NCI-H2196 (cell line): ENCODE measurements around the gene CCSER1.
"Not testable (repeated sequence)": the region's sequence is repeated elsewhere in the genome, so short reads cannot be mapped to it uniquely, and the experiment has no call there.

ENCODE experiments used
- DNase-seq: peaks from one replicate; lab custom pipeline; 2025; ENCODE audit not compliant: unreplicated experiment; lab: John Stamatoyannopoulos, UW

The CCSER1 gene

DNA sequence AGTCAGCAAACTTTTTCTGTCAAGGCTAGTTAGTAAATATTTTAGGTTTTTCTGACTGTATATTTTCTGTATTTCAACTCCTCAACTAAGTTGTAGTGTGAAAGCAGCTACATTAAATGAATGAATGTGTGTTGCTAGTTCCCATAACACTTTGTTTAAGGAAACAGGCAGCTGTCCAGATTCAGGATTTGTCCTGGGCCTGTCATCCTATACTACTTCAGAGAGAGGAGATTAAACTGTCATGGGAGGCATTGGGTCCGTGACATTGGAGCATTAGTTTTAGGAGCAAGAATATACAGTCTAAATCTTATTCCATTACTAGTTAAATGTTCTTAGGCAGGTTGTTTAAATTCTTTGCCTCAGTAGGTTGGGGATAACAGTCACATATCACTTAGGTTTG is 516.0 kb downstream of the CCSER1 start:
- no peak for DNase-seq

DNA sequence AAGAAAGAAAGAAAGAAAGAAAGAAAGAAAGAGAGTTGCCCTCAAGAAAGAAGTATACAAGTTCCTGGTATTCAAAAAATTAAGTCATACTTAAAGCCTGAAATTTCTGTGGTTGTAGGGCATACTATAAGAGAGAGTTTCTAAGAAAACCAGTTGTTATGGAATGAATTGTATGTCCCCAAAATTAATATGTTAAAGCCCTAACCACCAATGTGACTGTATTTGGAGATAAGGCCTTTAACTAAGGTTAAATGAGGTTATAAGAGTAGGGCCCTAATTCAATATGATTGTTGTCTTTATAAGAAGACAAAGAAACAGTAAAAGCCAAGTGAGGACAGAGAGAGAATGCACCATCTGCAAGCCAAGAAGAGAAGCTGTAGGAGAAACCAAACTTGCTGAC is 521.1 kb downstream of the CCSER1 start:
- no peak for DNase-seq

DNA sequence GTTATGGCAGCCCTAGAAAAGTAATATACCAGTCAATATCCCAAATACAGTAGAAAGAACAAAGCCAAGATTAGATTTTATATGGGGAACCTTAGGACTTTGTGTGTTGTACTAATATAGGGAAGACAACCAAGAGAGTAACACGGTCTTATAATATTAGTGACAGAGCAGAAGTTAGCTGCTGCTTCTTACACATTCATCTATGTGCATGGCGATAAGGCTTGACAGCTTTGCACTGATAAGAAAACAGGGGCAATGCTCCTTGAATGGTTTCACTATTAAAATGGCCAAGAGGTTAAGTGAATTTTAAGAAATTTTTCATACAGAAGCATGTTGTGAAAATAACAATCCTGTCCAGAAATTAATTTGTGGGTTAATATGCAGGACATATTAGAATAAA is 521.6 kb downstream of the CCSER1 start:
- DNase-seq: no peak

DNA sequence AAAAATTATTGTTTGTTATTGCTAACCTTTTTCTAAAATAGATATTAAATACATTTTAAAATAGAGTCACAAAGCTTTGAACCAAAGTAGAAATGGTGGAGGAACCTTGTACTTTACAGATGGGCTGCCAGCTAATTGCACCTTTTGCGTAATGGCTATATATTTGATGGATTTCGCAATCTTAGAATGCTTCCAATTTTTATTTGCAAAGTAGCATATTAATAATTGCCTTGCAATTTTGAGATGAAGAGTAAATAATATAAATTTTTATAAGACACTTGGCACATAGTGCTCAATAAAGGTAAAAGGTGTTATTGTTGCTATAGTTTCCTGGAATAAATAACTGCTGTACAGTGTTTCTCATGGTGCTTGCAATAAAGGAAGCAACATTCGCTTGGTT is 533.5 kb downstream of the CCSER1 start:
- no peak for DNase-seq

DNA sequence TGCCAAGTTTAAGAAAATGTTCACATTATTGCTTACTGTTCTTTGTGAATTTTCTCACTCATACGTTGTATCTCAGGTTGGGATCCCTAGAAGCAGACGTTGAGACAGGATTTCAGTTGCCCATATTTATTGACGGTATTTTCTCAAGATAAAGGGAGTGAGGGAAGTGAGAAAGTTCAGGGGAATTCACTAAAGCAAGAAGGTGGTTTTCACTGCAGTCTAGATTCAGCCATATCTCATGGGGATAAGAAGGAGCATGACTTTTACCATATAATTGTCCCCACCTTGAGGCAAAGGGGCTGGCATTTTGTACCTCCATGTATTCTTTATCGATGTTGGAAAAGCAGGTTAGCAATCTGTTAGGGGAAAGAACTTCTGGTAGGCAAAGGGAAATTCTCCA is 543.0 kb downstream of the CCSER1 start:
- DNase-seq: no peak

DNA sequence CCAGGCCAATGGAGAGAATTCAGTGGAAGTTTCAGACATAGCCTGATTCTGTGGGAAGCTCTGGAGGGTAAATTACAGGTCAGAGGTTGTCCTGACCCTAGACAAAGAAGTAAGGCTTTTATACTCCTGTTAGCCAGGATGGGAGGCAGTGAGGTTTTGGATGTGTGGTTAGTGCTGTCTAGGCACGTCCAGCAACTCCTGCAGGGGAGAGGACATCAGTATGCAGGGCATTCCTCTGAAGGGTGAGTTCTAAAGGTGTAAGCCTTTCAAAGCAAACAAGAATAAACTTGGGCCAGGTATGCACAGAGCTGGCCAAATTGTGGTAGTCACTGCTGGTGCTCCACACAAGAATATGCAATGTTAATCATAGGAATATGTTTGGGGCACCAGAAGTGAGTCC is 562.5 kb downstream of the CCSER1 start:
- no peak for DNase-seq

DNA sequence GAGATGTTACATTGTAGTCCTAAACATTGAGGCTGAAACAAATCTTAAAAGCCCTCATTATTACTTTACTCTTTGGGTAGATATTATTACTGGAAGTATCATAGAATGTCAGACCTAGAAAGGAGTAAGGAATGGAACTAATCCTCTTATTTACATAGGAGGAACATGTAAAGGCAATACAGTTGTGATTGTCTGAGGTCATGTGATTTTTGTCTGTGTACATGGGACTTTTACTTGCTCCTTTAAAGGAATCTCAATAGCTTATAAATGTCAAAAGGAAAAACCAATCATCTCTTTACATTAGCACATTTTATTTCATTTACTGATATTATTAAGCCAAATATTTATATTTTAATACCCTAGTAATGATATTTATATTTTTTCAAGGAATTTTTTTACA is 568.2 kb downstream of the CCSER1 start:
- DNase-seq: no peak

DNA sequence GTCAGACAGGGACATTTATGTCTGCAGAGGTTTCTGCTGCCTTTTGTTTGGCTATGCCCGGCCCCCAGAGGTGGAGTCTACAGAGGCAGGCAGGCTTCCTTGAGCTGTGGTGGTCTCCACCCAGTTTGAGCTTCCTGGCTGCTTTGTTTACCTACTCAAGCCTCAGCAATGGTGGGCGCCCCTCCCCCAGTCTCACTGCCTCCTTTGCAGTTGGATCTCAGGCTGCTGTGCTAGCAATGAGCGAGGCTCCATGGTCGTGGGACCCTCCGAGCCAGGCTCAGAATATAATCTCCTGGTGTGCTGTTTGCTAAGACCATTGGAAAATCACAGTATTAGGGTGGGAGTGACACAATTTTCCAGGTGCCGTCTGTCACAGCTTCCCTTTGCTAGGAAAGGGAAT is 578.3 kb downstream of the CCSER1 start:
- DNase-seq: not testable (repeated sequence)

DNA sequence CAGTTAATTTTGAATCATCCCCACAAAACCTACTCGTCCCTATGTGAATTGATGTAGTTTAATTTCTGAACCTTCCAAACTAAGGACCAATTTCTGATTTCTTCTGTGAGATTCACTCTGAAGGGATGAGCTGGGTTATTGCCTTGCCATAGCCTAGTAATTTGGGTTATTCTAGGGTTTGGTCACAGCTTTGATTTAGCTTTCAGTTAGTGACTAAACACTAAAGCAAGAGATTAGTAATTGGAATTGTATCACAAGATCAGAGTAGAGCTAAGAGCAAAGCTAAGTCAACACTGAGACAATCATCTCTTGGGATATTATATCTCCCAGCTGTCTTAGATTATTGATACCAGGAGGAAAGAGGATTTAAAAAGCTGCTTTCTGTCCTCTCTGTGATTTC is 588.0 kb downstream of the CCSER1 start:
- DNase-seq: no peak

DNA sequence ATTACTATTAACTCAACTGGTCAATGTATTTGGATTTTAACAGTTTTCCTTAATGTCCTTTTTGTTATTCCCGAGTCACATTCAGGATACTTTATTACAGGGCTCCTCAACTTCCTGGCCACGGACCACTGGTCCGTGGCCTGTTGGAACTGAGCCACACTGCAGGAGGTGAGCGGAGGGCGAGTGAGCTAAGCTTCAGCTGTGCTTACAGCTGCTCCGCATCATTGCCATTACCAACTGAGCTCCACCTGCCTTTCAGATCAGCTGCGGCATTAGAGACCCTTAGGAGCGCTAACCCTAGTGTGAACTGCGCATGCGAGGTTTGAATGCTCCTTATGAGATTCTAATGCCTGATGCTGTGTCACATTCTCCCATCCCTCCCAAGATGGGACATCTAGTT is 591.7 kb downstream of the CCSER1 start:
- DNase-seq: no peak

DNA sequence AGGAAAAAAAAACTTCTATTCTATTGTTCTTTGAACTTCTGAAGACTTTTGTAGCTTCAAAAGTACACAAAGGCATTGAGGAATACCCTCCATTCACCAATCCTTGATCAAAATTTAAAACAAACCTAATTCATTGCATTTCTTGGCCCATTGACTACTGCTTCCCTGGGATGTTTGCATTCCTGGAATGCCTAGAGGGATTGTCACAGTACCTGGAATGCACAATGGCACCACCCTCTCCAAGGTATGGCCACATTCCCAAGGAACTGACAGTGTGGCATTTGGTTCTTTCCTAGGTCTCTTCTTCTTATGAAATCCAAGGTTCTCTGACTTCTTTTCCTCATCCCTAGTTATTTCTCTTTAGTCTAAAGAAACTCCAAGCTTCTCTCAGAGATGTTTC is 600.7 kb downstream of the CCSER1 start:
- no peak for DNase-seq

DNA sequence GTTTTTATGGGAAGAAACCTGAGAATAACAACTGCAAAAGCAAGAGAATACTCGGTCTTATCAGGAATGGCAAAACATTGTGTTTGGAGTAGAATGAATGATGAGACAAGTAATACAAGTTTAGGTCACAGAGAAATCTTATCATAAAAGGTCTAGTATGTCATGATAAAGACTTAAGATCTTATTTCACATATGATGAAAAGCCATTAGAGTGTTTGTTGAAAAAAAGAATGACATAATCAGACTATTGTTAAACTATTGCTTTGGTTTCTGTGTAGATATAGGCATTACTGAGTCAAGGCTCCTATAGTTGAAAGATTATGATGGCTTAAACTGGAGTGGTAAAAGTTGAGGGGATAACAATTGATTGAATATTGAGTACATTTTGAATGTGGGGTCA is 603.6 kb downstream of the CCSER1 start:
- DNase-seq: no peak

DNA sequence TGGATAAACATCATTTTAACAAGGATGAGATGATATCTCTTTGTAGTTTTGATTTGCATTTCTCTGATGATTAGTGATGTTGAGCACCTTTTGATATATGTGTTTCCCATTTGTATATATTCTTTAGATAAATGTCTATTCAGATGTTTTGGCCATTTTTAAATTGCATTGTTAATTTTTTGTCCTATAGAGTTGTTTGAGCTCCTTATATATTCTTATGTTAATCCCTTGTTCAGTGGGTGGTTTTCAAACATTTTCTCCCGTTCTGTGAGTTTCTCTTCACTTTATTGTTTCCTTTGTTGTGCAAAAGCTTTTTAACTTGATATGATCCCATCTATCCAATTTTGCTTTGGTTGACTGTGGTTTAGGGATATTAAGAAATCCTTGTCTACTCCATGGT is 606.0 kb downstream of the CCSER1 start:
- DNase-seq: no peak

DNA sequence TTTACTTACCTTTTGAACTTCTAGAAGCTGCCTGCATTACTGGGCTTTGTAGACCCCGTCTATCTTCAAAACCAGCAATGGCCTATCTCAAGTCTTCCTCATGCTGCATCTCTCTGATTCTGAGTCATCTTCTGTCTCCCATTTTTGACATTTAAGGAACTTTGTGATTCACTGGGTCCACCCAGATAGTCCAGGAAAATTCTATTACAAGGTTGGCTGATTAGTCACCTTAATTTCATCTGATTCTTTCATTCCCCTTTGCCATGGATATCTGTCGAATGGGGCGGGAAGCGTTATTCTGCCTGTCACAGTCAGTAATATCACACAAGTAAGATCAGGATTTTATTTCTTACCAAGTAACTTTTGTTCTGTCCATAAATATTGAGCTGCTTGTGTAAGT is 618.0 kb downstream of the CCSER1 start:
- DNase-seq: no peak

DNA sequence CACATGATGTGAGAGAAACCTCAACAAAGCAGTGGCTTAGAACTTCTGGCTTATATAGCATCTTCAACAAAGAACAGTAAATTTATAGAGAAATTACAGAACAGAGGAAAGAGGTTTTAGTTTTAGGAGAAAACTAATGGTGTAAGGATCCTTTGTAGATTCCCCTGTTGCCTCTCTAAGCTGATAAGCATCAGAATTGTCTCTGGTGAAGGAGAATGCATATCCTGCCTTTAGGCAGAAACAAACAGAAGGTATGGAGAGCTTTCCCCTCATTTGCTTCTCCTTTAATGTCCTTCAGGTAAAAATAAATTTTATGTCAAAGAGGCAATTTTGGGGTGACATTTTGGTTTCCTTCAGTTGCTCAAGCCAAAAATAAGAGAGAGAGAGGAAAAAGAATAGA is 625.9 kb downstream of the CCSER1 start:
- DNase-seq: no peak

DNA sequence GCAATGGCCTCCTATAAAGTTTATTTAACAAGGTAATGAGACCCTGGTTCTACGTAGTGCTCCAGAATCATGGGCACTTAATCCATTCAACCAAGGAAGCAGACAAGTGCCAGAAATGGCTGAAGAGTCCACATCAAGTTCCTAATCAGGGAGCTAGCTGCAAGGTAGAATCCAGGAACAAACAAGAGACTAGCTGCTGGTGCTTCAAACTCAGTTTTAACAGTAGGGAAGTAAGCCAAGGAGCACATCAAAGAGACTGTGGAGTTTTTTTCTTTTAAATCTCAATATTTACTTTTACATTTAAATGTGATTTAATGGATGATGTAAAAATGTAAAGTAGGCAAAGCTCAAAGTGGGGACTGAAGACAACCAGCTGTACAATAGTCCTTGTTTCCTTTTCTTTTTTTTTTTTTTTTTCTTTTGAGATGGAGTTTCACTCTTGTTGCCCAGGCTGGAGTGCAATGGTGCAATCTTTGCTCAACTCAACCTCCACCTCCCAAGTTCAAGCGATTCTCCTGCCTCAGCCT is 630.4 kb downstream of the CCSER1 start:
- DNase-seq: no peak

DNA sequence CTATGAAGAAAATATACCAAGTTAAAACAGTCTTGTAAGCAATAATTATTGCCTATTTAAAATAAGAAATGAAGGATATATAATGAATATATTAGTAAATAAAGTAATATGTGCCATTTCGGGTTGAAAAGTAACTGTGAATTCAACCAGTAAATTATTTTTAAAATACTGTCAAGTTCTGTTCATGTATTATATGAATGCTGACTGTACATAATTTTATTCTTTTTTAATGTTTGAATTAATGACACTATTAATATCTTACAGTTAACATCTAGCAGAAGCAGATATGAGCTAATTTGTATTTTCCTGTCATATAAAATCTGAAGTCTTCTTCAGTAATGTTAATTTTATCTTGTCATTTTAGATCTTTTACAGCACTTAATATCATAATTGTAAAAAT is 632.9 kb downstream of the CCSER1 start:
- no peak for DNase-seq

DNA sequence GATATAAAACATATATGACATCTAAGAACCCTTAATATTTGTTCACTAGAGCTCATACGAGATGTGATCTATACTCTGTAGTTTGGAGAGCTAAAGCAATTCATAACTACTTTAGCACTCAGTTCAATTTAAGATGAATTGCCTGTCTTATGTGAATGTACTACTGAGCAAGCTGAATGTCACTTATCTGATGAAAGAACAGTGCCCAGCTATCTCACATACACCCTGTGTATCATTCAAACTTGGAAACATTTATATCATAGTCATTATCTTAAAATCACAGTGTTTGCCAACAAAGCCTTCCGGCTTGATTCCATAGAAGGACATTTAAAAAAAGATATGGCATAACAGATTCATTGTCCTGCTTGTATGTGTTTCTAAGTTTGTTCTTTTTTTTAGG is 639.6 kb downstream of the CCSER1 start:
- DNase-seq: no peak

DNA sequence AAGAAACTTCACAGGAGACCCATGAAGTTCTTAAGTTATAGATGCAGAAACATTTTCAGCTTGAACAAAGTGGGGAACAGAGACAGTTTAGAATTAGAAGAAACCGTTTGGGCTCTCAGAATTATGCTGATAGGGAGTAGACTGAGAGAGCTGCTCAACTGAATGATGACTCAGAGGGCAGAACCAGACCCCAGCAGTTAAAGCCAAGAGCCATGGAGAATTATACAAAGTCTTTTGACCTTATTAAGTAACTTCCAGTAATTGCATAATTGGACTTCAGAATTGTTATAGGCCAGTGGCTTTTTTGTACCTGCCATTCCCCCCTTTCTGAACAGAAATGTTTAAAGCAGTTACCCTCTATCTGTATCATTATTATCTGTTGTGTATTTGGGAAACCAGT is 642.1 kb downstream of the CCSER1 start:
- DNase-seq: no peak

DNA sequence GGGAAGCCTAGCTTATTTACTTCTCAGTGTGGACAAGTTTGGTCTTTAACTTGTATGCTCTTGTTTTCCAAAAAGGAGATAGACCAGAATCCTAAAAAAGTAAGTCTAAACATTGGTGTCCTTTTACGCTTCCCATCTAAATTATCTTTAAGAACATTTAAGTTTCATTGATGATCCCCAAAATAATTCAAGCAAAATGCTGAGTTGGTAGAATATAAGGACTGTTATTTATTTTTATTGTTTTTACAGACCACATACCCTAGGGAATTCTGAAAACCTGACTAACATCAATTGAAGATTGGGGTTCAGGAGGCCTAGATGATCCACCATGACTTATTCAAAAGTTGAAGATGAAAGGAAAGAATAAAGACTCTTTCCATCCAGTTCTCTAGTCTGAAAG is 653.0 kb downstream of the CCSER1 start:
- DNase-seq: no peak

DNA sequence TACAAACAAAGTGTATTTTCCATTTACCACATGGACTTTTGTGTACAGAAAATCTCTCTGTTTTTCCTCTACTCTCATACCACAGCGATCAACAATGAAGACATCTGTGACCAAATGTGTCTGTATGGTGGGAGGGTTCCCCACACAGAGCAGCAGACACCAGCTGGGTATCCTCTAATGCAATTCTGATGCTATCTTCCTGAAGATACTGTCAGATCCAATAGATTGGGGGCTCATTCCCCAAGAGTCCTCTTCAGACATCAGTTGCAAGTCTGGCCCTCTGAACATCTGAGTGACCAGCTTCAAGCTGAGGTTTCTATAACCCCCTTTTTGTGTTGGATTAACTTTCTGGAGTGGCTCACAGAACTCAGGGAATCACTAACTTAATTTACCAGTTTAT is 659.4 kb downstream of the CCSER1 start:
- no peak for DNase-seq

DNA sequence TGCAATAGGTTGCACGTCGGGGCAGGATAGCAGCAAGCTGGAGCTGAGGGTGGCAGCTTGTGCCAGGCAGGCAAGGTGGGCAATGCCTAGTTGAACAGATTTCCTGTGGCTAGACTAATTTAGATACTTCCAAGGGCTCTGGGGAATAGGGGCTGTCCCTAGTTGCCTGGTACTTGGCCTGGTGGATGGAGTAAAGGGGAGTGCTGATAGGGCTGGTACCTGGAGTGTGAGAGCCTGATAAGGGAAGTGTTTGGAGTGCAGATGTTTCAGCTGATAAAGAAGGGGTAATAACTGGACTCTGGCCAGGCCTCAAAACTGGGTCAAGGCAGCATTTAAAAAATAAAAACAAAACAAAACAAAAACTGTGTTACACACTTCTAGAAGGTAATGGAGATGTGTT is 665.5 kb downstream of the CCSER1 start:
- DNase-seq: no peak

DNA sequence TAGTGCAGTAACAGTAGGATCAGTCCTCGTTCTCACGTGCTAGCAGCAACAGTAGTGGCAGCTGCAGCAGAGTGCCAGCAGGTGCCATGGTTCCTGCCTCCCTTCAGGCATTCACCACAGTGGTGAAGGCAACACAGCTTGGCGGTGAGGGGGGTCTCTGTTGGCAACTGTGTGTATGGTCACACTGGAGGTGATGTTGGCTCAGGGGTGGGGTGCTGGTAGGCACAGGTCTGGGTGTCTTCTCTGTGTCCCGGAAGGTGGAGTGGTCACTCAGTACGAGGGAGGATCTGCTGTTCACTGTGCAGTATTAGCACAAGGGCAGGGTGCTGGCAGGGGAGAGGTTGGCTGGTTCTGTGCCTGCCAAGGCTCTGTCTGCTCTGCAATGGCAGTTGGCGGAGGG is 671.8 kb downstream of the CCSER1 start:
- no peak for DNase-seq

DNA sequence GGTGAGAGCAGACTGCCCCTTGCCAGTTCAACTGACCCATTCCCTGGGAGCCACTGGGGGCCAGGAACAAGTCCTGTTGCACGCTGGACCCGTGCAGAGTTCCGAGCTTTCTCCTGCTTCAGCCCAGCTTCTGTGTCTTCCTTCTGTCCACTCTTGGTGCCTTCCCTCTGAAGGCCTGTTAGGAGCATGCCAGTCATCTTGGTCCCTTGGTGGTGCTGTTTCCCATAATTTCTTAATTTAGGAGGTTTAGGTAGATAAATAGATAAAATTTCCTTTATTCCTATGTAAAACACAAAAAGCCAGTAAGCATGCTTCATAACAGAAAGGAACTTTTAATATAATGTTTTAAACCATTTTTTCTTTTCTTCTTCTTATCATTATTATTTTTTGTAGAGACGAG is 672.7 kb downstream of the CCSER1 start:
- no peak for DNase-seq
